Progenitor cell of endocrine pancreas (in vitro differentiated cells): ENCODE measurements around the gene ST8SIA1. TPM values are rescaled to one million over a fixed set of nuclear protein-coding genes. Genes with fewer than 3 reads are reported as not detected.

Experiments used
- DNase-seq: peaks from one replicate; pipeline ENCODE4 v3.0.0; 2021; ENCODE audit warnings: low spot score; ENCODE audit not compliant: unreplicated experiment
- H3K27ac Mint-ChIP-seq: 2 replicates; pipeline ENCODE4 v1.8.0; 2021; ENCODE audit warnings: mild to moderate bottlenecking, moderate library complexity, mixed read lengths
- H3K27me3 Mint-ChIP-seq: 2 replicates; pipeline ENCODE4 v1.8.0; 2021; ENCODE audit warnings: mixed read lengths
- H3K36me3 Mint-ChIP-seq: 2 replicates; pipeline ENCODE4 v1.8.0; 2022; ENCODE audit warnings: mixed read lengths; ENCODE audit not compliant: insufficient read depth
- H3K4me1 Mint-ChIP-seq: 2 replicates; pipeline ENCODE4 v1.8.0; 2021; ENCODE audit warnings: low read depth, mixed read lengths
- H3K4me3 Mint-ChIP-seq: 2 replicates; pipeline ENCODE4 v1.8.0; 2021; ENCODE audit warnings: low read depth, mild to moderate bottlenecking, moderate library complexity, mixed read lengths
- H3K9me3 Mint-ChIP-seq: 2 replicates; pipeline ENCODE4 v1.8.0; 2021; ENCODE audit warnings: low read depth, mixed read lengths
- total RNA-seq: library from RNA; stranded (reverse); gene quantifications from 2 replicates; pipeline ENCODE4 v1.2.1, GENCODE V29; 2021
- TF ChIP-seq, protein P1 (sequence below): fragments of 200-600 bp; sonication (generic); IDR thresholded peaks from one replicate; pipeline ENCODE4 v1.5.0; 2021; ENCODE audit warnings: antibody characterized with exemption, mild to moderate bottlenecking; ENCODE audit not compliant: unreplicated experiment

Gene ST8SIA1
- total RNA-seq, 1 donor from 2014 or later: 5.2 TPM

DNA sequence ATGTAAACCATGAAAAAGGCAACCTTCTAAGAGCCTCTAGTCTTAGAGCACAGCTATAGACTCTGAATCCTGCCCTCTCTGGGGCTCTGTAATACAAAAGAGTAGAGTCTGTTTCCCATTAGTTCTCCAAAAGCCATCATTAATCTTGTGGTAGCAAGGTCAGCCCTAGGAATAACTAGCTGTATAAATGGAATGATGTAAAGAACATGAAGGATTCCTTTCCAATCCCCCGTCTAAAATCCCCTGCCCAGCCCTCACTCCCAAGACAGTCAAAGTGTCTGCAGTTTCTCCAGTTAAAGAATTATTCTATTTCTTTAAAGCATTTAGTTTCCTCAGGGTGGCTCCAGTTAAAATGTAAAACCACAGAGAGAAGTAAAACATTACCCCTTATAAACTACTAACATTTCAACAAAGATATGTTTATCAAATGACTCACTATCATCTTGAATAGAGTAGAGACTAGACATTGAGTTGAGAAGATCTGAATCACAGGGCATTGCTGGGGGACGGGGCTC, 104.2 kb downstream of the ST8SIA1 start:
- H3K27me3 Mint-ChIP-seq: no peaks in the 10 kb centered on the region
- DNase-seq: no peak
- peaks cover 13% of the 10 kb centered on the region for H3K4me1 Mint-ChIP-seq
- H3K27ac Mint-ChIP-seq: no peak overlapping the region
- TF ChIP-seq, protein P1, sequence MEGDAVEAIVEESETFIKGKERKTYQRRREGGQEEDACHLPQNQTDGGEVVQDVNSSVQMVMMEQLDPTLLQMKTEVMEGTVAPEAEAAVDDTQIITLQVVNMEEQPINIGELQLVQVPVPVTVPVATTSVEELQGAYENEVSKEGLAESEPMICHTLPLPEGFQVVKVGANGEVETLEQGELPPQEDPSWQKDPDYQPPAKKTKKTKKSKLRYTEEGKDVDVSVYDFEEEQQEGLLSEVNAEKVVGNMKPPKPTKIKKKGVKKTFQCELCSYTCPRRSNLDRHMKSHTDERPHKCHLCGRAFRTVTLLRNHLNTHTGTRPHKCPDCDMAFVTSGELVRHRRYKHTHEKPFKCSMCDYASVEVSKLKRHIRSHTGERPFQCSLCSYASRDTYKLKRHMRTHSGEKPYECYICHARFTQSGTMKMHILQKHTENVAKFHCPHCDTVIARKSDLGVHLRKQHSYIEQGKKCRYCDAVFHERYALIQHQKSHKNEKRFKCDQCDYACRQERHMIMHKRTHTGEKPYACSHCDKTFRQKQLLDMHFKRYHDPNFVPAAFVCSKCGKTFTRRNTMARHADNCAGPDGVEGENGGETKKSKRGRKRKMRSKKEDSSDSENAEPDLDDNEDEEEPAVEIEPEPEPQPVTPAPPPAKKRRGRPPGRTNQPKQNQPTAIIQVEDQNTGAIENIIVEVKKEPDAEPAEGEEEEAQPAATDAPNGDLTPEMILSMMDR: no peak
- no peaks in the 10 kb centered on the region for H3K9me3 Mint-ChIP-seq
- no peaks in the 10 kb centered on the region for H3K36me3 Mint-ChIP-seq
- no peak overlapping the region for H3K4me3 Mint-ChIP-seq

DNA sequence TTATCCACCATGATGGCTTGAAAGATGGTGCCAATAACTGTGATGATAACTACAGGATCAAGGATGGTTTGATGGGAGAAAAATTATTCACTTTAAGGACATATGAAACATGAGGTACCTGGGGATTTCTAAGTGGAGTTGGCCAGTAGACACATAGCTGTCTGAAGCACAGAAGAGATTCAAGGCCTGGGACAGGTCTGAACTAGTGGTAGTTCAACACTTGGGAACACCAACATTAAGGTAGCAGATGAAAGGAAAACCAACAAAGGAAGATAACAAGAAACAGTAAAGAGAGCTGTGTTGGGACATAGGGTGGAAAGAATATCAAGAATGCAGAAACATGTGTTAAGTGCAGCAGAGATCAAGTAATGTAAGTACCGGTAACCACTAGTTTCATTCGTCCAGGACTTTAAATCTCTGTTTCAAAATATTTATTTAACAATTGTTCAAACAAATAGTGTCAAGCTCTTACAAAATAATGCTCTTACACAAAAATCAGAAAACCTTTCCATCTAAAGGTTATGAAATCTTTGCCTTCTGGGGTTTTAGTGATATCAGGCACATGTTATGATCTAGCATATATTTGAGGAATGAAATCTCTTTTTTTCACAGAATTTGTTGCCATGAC, 104.7 kb downstream of the ST8SIA1 start:
- Mint-ChIP-seq H3K4me3 (no peak overlapping the region), H3K36me3 (no peaks in the 10 kb centered on the region)
- no peak for DNase-seq

DNA sequence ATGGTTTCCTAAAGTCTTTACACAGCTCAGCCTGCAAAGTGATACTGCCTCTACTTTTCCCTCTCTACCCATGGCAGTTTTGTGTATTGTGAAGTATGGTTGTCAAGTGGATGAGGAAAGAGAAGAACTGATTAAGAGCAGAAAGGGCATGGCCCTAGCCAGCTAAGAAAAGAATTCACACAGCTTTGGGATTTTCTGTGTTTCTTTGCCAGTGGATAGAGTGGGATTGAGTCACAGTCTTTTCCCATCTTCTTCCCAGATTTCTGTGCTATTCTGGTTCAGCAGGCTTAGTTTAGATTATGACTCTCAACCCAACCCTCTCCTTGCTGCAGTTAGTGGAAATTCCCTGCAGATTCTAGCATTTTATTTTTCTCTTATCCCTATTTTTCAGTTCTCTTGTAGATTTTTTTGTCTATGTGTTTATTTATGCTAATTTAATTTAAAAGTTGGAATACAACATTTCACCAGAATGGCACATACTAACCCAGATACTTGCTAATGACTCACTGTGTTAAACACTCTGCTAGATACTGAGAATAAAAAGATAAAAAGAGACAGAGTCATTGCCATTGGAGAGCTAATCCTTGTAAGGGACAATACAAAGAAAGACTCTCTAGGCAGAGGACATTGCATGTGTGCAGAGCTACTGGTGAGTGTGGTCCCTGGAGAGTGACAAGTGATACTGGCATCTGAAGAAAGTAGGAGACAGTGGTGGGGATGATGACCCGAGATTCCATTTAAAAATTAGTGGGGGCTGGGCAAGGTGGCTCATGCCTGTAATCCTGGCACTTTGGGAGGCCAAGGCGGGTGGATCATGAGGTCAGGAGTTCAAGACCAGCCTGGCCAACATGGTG, 106.3 kb downstream of the ST8SIA1 start:
- Mint-ChIP-seq H3K36me3 (no peaks in the 10 kb centered on the region), H3K27me3 (no peaks in the 10 kb centered on the region), H3K4me3 (no peak overlapping the region), H3K27ac (no peak overlapping the region), H3K4me1 (peaks cover 10% of the 10 kb centered on the region), H3K9me3 (no peaks in the 10 kb centered on the region)
- TF ChIP-seq, protein P1: no peak
- DNase-seq: no peak

More for the DNA sequence above, 104.7 kb downstream of the ST8SIA1 start:
- TF ChIP-seq, protein P1: no peak
- Mint-ChIP-seq H3K27ac (no peak overlapping the region), H3K9me3 (no peaks in the 10 kb centered on the region), H3K27me3 (no peaks in the 10 kb centered on the region), H3K4me1 (peaks cover 13% of the 10 kb centered on the region)

DNA sequence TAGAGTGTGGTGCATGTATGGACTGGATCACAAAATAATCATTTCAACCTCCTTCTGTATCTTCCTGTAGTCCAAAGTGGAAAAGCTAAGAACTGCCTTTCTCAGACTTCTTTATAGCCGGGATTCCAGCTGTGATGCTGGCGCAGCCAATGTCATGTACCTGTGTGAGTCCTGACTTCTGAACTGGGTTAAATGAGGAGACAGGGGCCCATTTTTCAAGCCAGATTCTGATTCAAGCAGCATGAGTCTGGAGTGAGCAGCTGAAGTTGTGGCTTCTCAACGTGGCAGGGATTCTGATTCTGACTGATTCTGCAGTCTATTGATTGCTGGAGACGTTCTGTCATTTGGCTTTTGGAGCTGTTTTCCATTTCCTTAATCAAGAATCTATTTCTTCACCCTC, 111.2 kb downstream of the ST8SIA1 start:
- H3K4me3 Mint-ChIP-seq: no peak overlapping the region
- H3K4me1 Mint-ChIP-seq: no peaks in the 10 kb centered on the region
- TF ChIP-seq, protein P1: no peak
- H3K36me3 Mint-ChIP-seq: no peaks in the 10 kb centered on the region
- no peaks in the 10 kb centered on the region for H3K27me3 Mint-ChIP-seq
- no peaks in the 10 kb centered on the region for H3K9me3 Mint-ChIP-seq
- DNase-seq: no peak
- H3K27ac Mint-ChIP-seq: no peak overlapping the region

DNA sequence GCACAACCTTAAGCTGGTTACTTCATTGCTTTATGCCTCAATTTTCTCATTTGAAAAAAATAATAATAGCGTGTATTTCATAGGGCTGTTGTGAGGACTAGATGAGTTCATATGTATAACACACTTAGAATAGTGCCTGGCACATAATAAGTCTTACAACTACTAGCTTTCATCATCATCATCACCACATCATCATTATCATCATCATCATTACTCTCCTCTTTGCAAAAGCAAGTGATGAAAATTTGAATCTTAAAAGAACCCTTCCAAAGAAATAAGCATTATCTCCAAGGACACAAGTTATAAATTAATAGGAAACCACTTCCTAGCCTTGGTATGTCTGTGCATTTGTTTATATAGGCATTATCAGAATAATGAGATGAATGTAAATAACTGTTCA, 117.0 kb downstream of the ST8SIA1 start:
- no peak for DNase-seq
- no peaks in the 10 kb centered on the region for H3K27me3 Mint-ChIP-seq
- H3K27ac Mint-ChIP-seq: no peak overlapping the region
- TF ChIP-seq, protein P1: no peak
- peaks cover 15% of the 10 kb centered on the region for H3K9me3 Mint-ChIP-seq
- H3K4me3 Mint-ChIP-seq: no peak overlapping the region
- no peaks in the 10 kb centered on the region for H3K36me3 Mint-ChIP-seq
- no peaks in the 10 kb centered on the region for H3K4me1 Mint-ChIP-seq
